B cell (primary cell): ENCODE results near the gene SSUH2. TPM values are rescaled to one million over a fixed set of nuclear protein-coding genes. Genes with fewer than 3 reads are reported as not detected.

Source experiments
- ATAC-seq: fragments of 200-7000 bp; cut with Tn5 transposase; one replicate; pipeline ENCODE4 v1.10.0; 2021; ENCODE audit warnings: low read depth, mild to moderate bottlenecking, moderate number of reproducible peaks, moderate library complexity
- CTCF ChIA-PET: fragments of 350-600 bp; sonication (Branson Sonifier 250); formaldehyde crosslinking; loops from one replicate; lab custom pipeline; 2021; ENCODE audit warnings: antibody characterized with exemption, inconsistent platforms; lab: Charles Lee
- POLR2A ChIA-PET: fragments of 350-600 bp; sonication (Branson Sonifier 250); formaldehyde crosslinking; loops from one replicate; lab custom pipeline; 2021; ENCODE audit warnings: antibody characterized with exemption; lab: Charles Lee
- DNase-seq: peaks from one replicate; pipeline ENCODE4 v3.0.0; 2013
- H2AFZ ChIP-seq: 2 replicates; pipeline ENCODE4 v1.6.1; 2012; ENCODE audit warnings: mild to moderate bottlenecking, low read depth, low read length; ENCODE audit not compliant: insufficient read depth, poor library complexity, severe bottlenecking
- H3K27ac ChIP-seq, 2 donors: 1 replicate in 1 of 2; 2 replicates in 1 of 2; pipeline ENCODE4 v1.5.1; 2012 to 2013; ENCODE audit warnings: low read length in 2 of 2, mild to moderate bottlenecking in 2 of 2, moderate library complexity in 1 of 2
- H3K27me3 ChIP-seq, 4 experiments: fragments of 200-600 bp in 1 of 4; sonication (generic) in 1 of 4; replicated peaks in 1 of 4; 1 replicate in 2 of 4; 2 replicates in 2 of 4; pipeline versions ENCODE4 v1.6.1 to v1.7.0; 2013 to 2016; ENCODE audit warnings: low read length in 3 of 4, mild to moderate bottlenecking in 2 of 4, mixed read lengths in 1 of 4, moderate library complexity in 1 of 4; ENCODE audit not compliant: insufficient read depth in 4 of 4, control insufficient read depth in 3 of 4; ENCODE audit errors: control extremely low read depth in 1 of 4
- H3K36me3 ChIP-seq, 2 experiments: replicated peaks in 1 of 2; 1 replicate in 1 of 2; 2 replicates in 1 of 2; pipeline versions ENCODE4 v1.6.1 to v1.7.1; 2013; ENCODE audit warnings: low read length in 1 of 2; ENCODE audit not compliant: insufficient read depth in 2 of 2, control insufficient read depth in 1 of 2; ENCODE audit errors: control extremely low read depth in 1 of 2, extremely low read depth in 1 of 2
- H3K4me1 ChIP-seq, 2 donors: fragments of 200-600 bp in 1 of 2; sonication (generic) in 1 of 2; 1 replicate in 1 of 2; 2 replicates in 1 of 2; pipeline versions ENCODE4 v1.5.1 to v1.6.1; 2013 to 2017; ENCODE audit warnings: low read length in 2 of 2; ENCODE audit not compliant: control insufficient read depth in 2 of 2, insufficient read depth in 2 of 2
- H3K4me2 ChIP-seq: replicated peaks from 2 replicates; pipeline ENCODE3; 2012; ENCODE audit warnings: mild to moderate bottlenecking, low read depth, low read length; ENCODE audit not compliant: poor library complexity, severe bottlenecking
- H3K4me3 ChIP-seq, 5 experiments: fragments of 200-600 bp in 1 of 5; sonication (generic) in 1 of 5; 1 replicate in 3 of 5; 2 replicates in 2 of 5; pipeline versions ENCODE4 v1.5.1 to v1.7.0; 2011 to 2016; ENCODE audit warnings: low read length in 4 of 5, mild to moderate bottlenecking in 4 of 5, low read depth in 2 of 5, control low read depth in 1 of 5, moderate library complexity in 1 of 5; ENCODE audit not compliant: insufficient read depth in 1 of 5; ENCODE audit errors: control extremely low read depth in 1 of 5, extremely low read depth in 1 of 5
- H3K79me2 ChIP-seq: fragments of 200-600 bp; sonication (generic); one replicate; pipeline ENCODE4 v1.6.0; 2016; ENCODE audit warnings: low read length; ENCODE audit not compliant: control insufficient read depth, insufficient read depth
- H3K9ac ChIP-seq: fragments of 200-600 bp; sonication (generic); 2 replicates; pipeline ENCODE4 v1.6.1; 2017; ENCODE audit warnings: mild to moderate bottlenecking, low read length, moderate library complexity
- H3K9me3 ChIP-seq, 3 donors: one replicate each; pipeline versions ENCODE4 v1.6.1 to v1.7.1; 2013; ENCODE audit warnings: low read length in 2 of 3; ENCODE audit not compliant: control insufficient read depth in 2 of 3, insufficient read depth in 1 of 3; ENCODE audit errors: control extremely low read depth in 1 of 3
- H4K20me1 ChIP-seq: 2 replicates; pipeline ENCODE4 v1.6.0; 2012; ENCODE audit warnings: mild to moderate bottlenecking, low read length; ENCODE audit not compliant: insufficient read depth, control insufficient read depth, poor library complexity, severe bottlenecking
- H3K27ac Mint-ChIP-seq: one replicate; pipeline ENCODE4 v1.8.0; 2021; ENCODE audit warnings: mixed read lengths
- H3K27me3 Mint-ChIP-seq: one replicate; pipeline ENCODE4 v1.8.0; 2021; ENCODE audit warnings: mixed read lengths
- H3K4me1 Mint-ChIP-seq: one replicate; pipeline ENCODE4 v1.8.0; 2021; ENCODE audit warnings: mixed read lengths
- H3K4me3 Mint-ChIP-seq: one replicate; pipeline ENCODE4 v1.8.0; 2021; ENCODE audit warnings: mixed read lengths
- H3K9me3 Mint-ChIP-seq: one replicate; pipeline ENCODE4 v1.8.0; 2022; ENCODE audit warnings: mixed read lengths; ENCODE audit not compliant: insufficient read depth
- CTCF ChIP-seq: fragments of 200-600 bp; IDR thresholded peaks from one replicate; pipeline ENCODE4 v1.8.0; 2022; ENCODE audit warnings: antibody characterized with exemption, mild to moderate bottlenecking
- EZH2 ChIP-seq: IDR thresholded peaks from 2 replicates; pipeline ENCODE4 v1.6.1; 2012; ENCODE audit warnings: borderline replicate concordance, low read depth, mild to moderate bottlenecking, moderate library complexity, low read length; ENCODE audit not compliant: insufficient read depth, poor library complexity, severe bottlenecking
- WGBS: methylation state at CpG from one replicate; pipeline ENCODE4 v1.1.5; 2013; ENCODE audit warnings: missing lambda C conversion rate; ENCODE audit not compliant: insufficient coverage; 5-methylcytosine and 5-hydroxymethylcytosine counted together
- intact Hi-C: fragments of 100-400 bp; cut with micrococcal nuclease; formaldehyde crosslinking; loops from one replicate; pipeline ENCODE4 v1.10.0; 2022
- polyA plus RNA-seq: library from polyadenylated mRNA; depleted of rRNA; stranded (reverse); fragments of >200 nt; gene quantifications from 2 replicates; pipeline ENCODE4 v1.2.3, GENCODE V29; 2012
- total RNA-seq, 2 donors: library from RNA; stranded (reverse); fragments of 120-200 nt in 1 of 2; gene quantifications; 1 replicate in 1 of 2; 2 replicates in 1 of 2; pipeline versions ENCODE4 v1.2.3 to v1.2.4, GENCODE V29; 2013 to 2022

The SSUH2 gene
- total and polyA plus RNA-seq, 2 donors (not counting 1 experiment from before 2014, with no cell fraction given), result not detected

- H4K20me1 ChIP-seq, result no peaks in the 10 kb centered on the region
- no peak overlapping the region for H3K27ac Mint-ChIP-seq
- no peak for DNase-seq
Observed at GRCh38 chr3:8645712-8646111, 1.1 kb upstream of the SSUH2 start.

More at GRCh38 chr3:8645712-8646111, 1.1 kb upstream of the SSUH2 start:
- no peak overlapping the region for H3K4me2 ChIP-seq
- Mint-ChIP-seq H3K27me3 (peaks cover 5% of the 10 kb centered on the region), H3K4me3 (no peak overlapping the region), H3K4me1 (no peaks in the 10 kb centered on the region), H3K9me3 (no peaks in the 10 kb centered on the region)
- no peak for ATAC-seq
- no peaks in the 10 kb centered on the region for H3K4me1 ChIP-seq
- no peak overlapping the region for H3K9ac ChIP-seq
- POLR2A ChIA-PET, result no interaction called here
- WGBS, result 90% methylated on average over 5 of the region's 6 CpGs
- no peak overlapping the region for H3K27ac ChIP-seq
- CTCF ChIA-PET, result interaction anchor here (1.6 kb wide), 1 partner anchor 18 kb away, joined by 4 read pairs; no protein-coding TSS in a partner anchor
- peaks cover 0 to 2% (median 0%) of the 10 kb centered on the region in 4 experiments for H3K27me3 ChIP-seq
- H3K36me3 ChIP-seq, result no peaks in the 10 kb centered on the region
- intact Hi-C loops, result no loop called here
- no peak overlapping the region for H3K4me3 ChIP-seq
- H3K79me2 ChIP-seq, result no peaks in the 10 kb centered on the region
- H2AFZ ChIP-seq, result no peak overlapping the region
- no peaks in the 10 kb centered on the region for H3K9me3 ChIP-seq
- TF ChIP-seq CTCF (no peak), EZH2 (no peak)
